H1 (cell line): ENCODE results near the gene LINC01488. TPM values are rescaled to one million over a fixed set of nuclear protein-coding genes. Genes with fewer than 3 reads are reported as not detected.

Source experiments
- CTCF ChIA-PET: fragments of 300-600 bp; sonication (Branson Sonifier 250); formaldehyde crosslinking; loops from one replicate; lab custom pipeline; 2021; ENCODE audit not compliant: partially characterized antibody; lab: Charles Lee
- POLR2A ChIA-PET: fragments of 300-600 bp; sonication (Branson Sonifier 250); formaldehyde crosslinking; loops from one replicate; lab custom pipeline; 2021; ENCODE audit warnings: inconsistent platforms; ENCODE audit not compliant: partially characterized antibody; lab: Charles Lee
- DNase-seq, 2 experiments: peaks; one replicate each; pipeline versions ENCODE4 v3.0.0 to v3.0.0-alpha.2; 2010 to 2022; ENCODE audit warnings: low spot score in 2 of 2, low read depth in 1 of 2, mixed read lengths in 1 of 2
- FAIRE-seq: peaks from 2 replicates; lab custom pipeline; 2011; peaks lifted over from hg19 to GRCh38; lab: Jason Lieb, UNC
- H2AFZ ChIP-seq: 2 replicates; pipeline ENCODE4 v1.8.1; 2012; ENCODE audit warnings: low read length, inconsistent platforms
- H2AK5ac ChIP-seq: 2 replicates; pipeline ENCODE4 v1.6.1; 2013; ENCODE audit warnings: low read depth, low read length
- H2BK120ac ChIP-seq: replicated peaks from 2 replicates; pipeline ENCODE3; 2013; ENCODE audit warnings: low read depth, low read length, inconsistent platforms
- H2BK12ac ChIP-seq: 2 replicates; pipeline ENCODE4 v1.6.1; 2013; ENCODE audit warnings: low read depth, low read length
- H2BK15ac ChIP-seq: 2 replicates; pipeline ENCODE4 v1.6.1; 2013; ENCODE audit warnings: low read length
- H2BK20ac ChIP-seq: 2 replicates; pipeline ENCODE4 v1.6.1; 2013; ENCODE audit warnings: low read length
- H2BK5ac ChIP-seq: 2 replicates; pipeline ENCODE4 v1.6.1; 2013; ENCODE audit warnings: low read depth, low read length
- H3K14ac ChIP-seq: 2 replicates; pipeline ENCODE4 v1.6.1; 2013; ENCODE audit warnings: inconsistent platforms; ENCODE audit not compliant: insufficient read length
- H3K18ac ChIP-seq: 2 replicates; pipeline ENCODE4 v1.6.1; 2013; ENCODE audit warnings: low read length; ENCODE audit errors: extremely low read depth
- H3K23ac ChIP-seq: 2 replicates; pipeline ENCODE4 v1.6.1; 2013; ENCODE audit warnings: inconsistent platforms; ENCODE audit not compliant: insufficient read length
- H3K23me2 ChIP-seq: 2 replicates; pipeline ENCODE4 v1.6.1; 2013; ENCODE audit warnings: low read depth, low read length
- H3K27ac ChIP-seq: 2 replicates; pipeline ENCODE4 v1.6.1; 2011; ENCODE audit warnings: low read depth, low read length, inconsistent platforms
- H3K27me3 ChIP-seq, 4 experiments: replicated peaks in 1 of 4; 1 replicate in 1 of 4; 2 replicates in 3 of 4; pipeline versions ENCODE4 v1.6.1 to v1.8.1; 2011 to 2013; ENCODE audit warnings: low read length in 3 of 4, mild to moderate bottlenecking in 3 of 4, inconsistent platforms in 2 of 4, mixed read lengths in 2 of 4, moderate library complexity in 1 of 4; ENCODE audit not compliant: control insufficient read depth in 3 of 4, insufficient read depth in 3 of 4; ENCODE audit errors: extremely low read depth in 1 of 4
- H3K36me3 ChIP-seq, 4 experiments: 2 replicates each; pipeline versions ENCODE4 v1.6.1 to v1.8.1; 2011 to 2013; ENCODE audit warnings: mild to moderate bottlenecking in 4 of 4, low read length in 3 of 4, moderate library complexity in 2 of 4, control low read depth in 1 of 4, inconsistent platforms in 1 of 4; ENCODE audit not compliant: insufficient read depth in 4 of 4, control insufficient read depth in 2 of 4
- H3K4ac ChIP-seq: replicated peaks from 2 replicates; pipeline ENCODE3; 2013; ENCODE audit warnings: low read length, low read depth, mixed read lengths, inconsistent platforms; ENCODE audit not compliant: insufficient read length
- H3K4me1 ChIP-seq, 4 experiments: replicated peaks in 1 of 4; 1 replicate in 1 of 4; 2 replicates in 3 of 4; pipeline versions ENCODE4 v1.6.1 to v1.8.1; 2011 to 2013; ENCODE audit warnings: low read length in 3 of 4, inconsistent platforms in 2 of 4, mixed read lengths in 1 of 4; ENCODE audit not compliant: insufficient read depth in 4 of 4, control insufficient read depth in 3 of 4
- H3K4me2 ChIP-seq, 2 experiments: 2 replicates each; pipeline versions ENCODE4 v1.6.1 to v1.8.1; 2011 to 2013; ENCODE audit warnings: low read depth in 2 of 2, low read length in 2 of 2, control low read depth in 1 of 2, inconsistent platforms in 1 of 2, mild to moderate bottlenecking in 1 of 2; ENCODE audit not compliant: insufficient read depth in 1 of 2
- H3K4me3 ChIP-seq, 4 experiments: fragments of 200-600, 300-600 bp in 1 of 4; sonication (generic), shearing (Covaris generic), sonication (Bioruptor Twin) in 1 of 4; 2 replicates each; pipeline versions ENCODE4 v1.5.1 to v1.8.1; 2011 to 2016; ENCODE audit warnings: low read length in 4 of 4, low read depth in 3 of 4, control low read depth in 2 of 4, inconsistent platforms in 2 of 4, mild to moderate bottlenecking in 2 of 4, mixed read lengths in 1 of 4, moderate library complexity in 1 of 4; ENCODE audit not compliant: insufficient read depth in 2 of 4; ENCODE audit errors: extremely low read depth in 1 of 4
- H3K56ac ChIP-seq: replicated peaks from 2 replicates; pipeline ENCODE3; 2013; ENCODE audit warnings: low read depth, mild to moderate bottlenecking, mixed read lengths, low read length, inconsistent platforms; ENCODE audit not compliant: insufficient read length
- H3K79me1 ChIP-seq: 2 replicates; pipeline ENCODE4 v1.6.1; 2013; ENCODE audit warnings: low read depth, low read length, control low read depth
- H3K79me2 ChIP-seq, 2 experiments: 2 replicates each; pipeline versions ENCODE4 v1.6.1 to v1.8.1; 2012 to 2013; ENCODE audit warnings: low read length in 2 of 2, mild to moderate bottlenecking in 2 of 2, inconsistent platforms in 1 of 2; ENCODE audit not compliant: insufficient read depth in 2 of 2, control insufficient read depth in 1 of 2
- H3K9ac ChIP-seq, 4 experiments: replicated peaks in 1 of 4; 1 replicate in 1 of 4; 2 replicates in 3 of 4; pipeline versions ENCODE4 v1.6.1 to v1.8.1; 2011 to 2013; ENCODE audit warnings: low read depth in 3 of 4, low read length in 3 of 4, control low read depth in 2 of 4, mild to moderate bottlenecking in 2 of 4, moderate library complexity in 2 of 4, inconsistent platforms in 1 of 4; ENCODE audit errors: extremely low read depth in 1 of 4
- H3K9me3 ChIP-seq, 2 experiments: 2 replicates each; pipeline versions ENCODE4 v1.6.1 to v1.8.1; 2012 to 2013; ENCODE audit warnings: mild to moderate bottlenecking in 2 of 2, moderate library complexity in 2 of 2, control low read depth in 1 of 2, inconsistent platforms in 1 of 2, low read depth in 1 of 2, low read length in 1 of 2, mixed read lengths in 1 of 2; ENCODE audit not compliant: insufficient read depth in 2 of 2
- H4K20me1 ChIP-seq, 2 experiments: replicated peaks in 1 of 2; 2 replicates each; pipeline versions ENCODE3 to v1.8.1; 2011 to 2013; ENCODE audit warnings: inconsistent platforms in 2 of 2, low read length in 2 of 2, mild to moderate bottlenecking in 1 of 2; ENCODE audit not compliant: insufficient read depth in 2 of 2, control insufficient read depth in 1 of 2
- H4K5ac ChIP-seq: 2 replicates; pipeline ENCODE4 v1.6.1; 2013; ENCODE audit warnings: low read length, low read depth, mixed read lengths, inconsistent platforms; ENCODE audit not compliant: insufficient read length
- H4K8ac ChIP-seq: 2 replicates; pipeline ENCODE4 v1.8.0; 2013; ENCODE audit warnings: mild to moderate bottlenecking, moderate library complexity, low read length, inconsistent platforms; ENCODE audit not compliant: insufficient read depth; ENCODE audit errors: extremely low read depth
- H4K91ac ChIP-seq: replicated peaks from 2 replicates; pipeline ENCODE3; 2013; ENCODE audit warnings: low read length, mixed read lengths, inconsistent platforms; ENCODE audit not compliant: insufficient read length
- BCL11A ChIP-seq, 2 experiments: IDR thresholded peaks; one replicate each; pipeline ENCODE4 v1.6.1; 2011; ENCODE audit warnings: low read depth in 2 of 2, low read length in 2 of 2, mild to moderate bottlenecking in 2 of 2
- TEAD4 ChIP-seq: IDR thresholded peaks from 2 replicates; pipeline ENCODE4 v1.6.1; 2012; ENCODE audit warnings: low read depth, low read length, inconsistent platforms, mixed read lengths
- whole genome bisulfite sequencing, 2 experiments: shearing (Covaris generic) in 1 of 2; methylation state at CpG; one replicate each; pipeline versions ENCODE4 v1.1.6 to v1.1.7; 2013 to 2015; ENCODE audit warnings: low lambda C conversion rate in 2 of 2, mixed read lengths in 2 of 2, inconsistent platforms in 1 of 2, low coverage in 1 of 2, missing lambda C conversion rate in 1 of 2; ENCODE audit not compliant: insufficient replicate concordance in 2 of 2, insufficient coverage in 1 of 2, insufficient read length in 1 of 2; ENCODE audit errors: extremely low coverage in 1 of 2, missing lambda C conversion rate in 1 of 2; 5-methylcytosine and 5-hydroxymethylcytosine counted together
- polyA plus RNA-seq, 7 experiments: library from polyadenylated mRNA; depleted of rRNA in 3 of 7; stranded (reverse) in 5 of 7; unstranded in 2 of 7; fragments of >200 nt in 5 of 7; fragments of 200-250 nt in 2 of 7; gene quantifications; 1 replicate in 5 of 7; 2 replicates in 1 of 7; 4 replicates in 1 of 7; pipeline versions ENCODE4 v1.2.1 to v1.2.3, GENCODE V29; 2011 to 2013; ENCODE audit warnings: missing spikeins in 2 of 7, mixed read lengths in 2 of 7
- total RNA-seq: library from RNA; stranded (reverse); fragmentation: NEBNext Ultra II Directional; extraction: Animal tissue kit (Norgen Biotek cat#: 25700); gene quantifications from 2 replicates; pipeline ENCODE4 v1.2.1, GENCODE V29; 2021

LINC01488 gene
- total and polyA plus RNA-seq, 2 of the 8 experiments (the other 6 are each of a cell fraction or from before 2014, with no cell fraction given) = not detected

DNA sequence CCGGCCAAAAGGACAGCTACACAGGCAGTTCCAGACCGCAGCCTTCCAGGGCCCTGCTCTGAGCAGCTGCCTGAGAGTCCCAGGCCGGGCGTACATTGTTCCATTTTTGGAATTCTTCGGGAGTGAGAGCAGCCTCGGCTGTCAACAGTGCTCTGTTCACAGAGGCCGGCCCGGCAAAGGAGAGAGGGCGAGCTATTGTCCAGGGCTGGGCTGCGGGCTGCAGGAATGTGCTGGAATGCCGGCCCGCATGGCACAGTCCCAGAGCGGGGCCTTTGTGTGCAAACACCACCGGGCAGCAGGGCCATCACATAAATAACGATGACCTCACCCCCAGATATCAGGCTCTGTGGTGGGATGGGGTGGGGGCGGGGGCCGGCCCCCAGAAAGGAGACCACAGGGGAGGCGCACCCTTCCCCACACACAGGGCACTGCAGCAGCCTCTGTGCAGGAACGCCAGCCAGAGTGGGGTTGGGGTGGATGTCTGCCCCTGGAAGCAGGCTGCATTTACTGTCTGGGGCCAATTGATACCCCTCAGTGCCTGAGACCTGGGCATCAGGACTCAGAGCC lies 15.8 kb downstream of the LINC01488 start:
- ChIA-PET POLR2A (no interaction called here), CTCF (interaction anchor here (1.0 kb wide), 1 partner anchor 91 kb away, joined by 3 read pairs; no protein-coding TSS in a partner anchor)
- H4K91ac ChIP-seq = no peak overlapping the region
- H3K9ac ChIP-seq = no peak overlapping the region
- no peaks in the 10 kb centered on the region for H3K79me1 ChIP-seq
- H2BK5ac ChIP-seq = no peak overlapping the region
- FAIRE-seq (no peak), DNase-seq (peak in 1 of 2 experiments; percentile 21)
- no peak overlapping the region for H2AFZ ChIP-seq
- H3K23me2 ChIP-seq = peaks cover 3% of the 10 kb centered on the region; the same call in 1 of the 2 replicates
- no peak overlapping the region for H2BK12ac ChIP-seq
- H4K5ac ChIP-seq = no peak overlapping the region
- peak; percentile 76 for TF ChIP-seq TEAD4
- no peak for TF ChIP-seq BCL11A (IDR thresholded peaks at IDR 0.05; ENCODE audit: low read depth in 2 of 2, low read length in 2 of 2)
- no peaks in the 10 kb centered on the region for H4K20me1 ChIP-seq
- no peak overlapping the region for H3K14ac ChIP-seq
- H3K79me2 ChIP-seq = no peaks in the 10 kb centered on the region
- H2BK20ac ChIP-seq = no peak overlapping the region
- no peak overlapping the region for H3K4me2 ChIP-seq
- peak overlapping the region; percentile 15; the same call in 1 of the 2 replicates for H4K8ac ChIP-seq
- 87% methylated on average over 17 of the region's 19 CpGs; no CpG with 5 or more reads in 1 of the 2 experiments for whole genome bisulfite sequencing, 2 experiments
- H3K4me1 ChIP-seq = peaks cover 0 to 3% (median under 1%) of the 10 kb centered on the region in 4 experiments; a peak in 1 of 7 replicates
- H3K9me3 ChIP-seq = no peaks in the 10 kb centered on the region
- no peak overlapping the region for H2AK5ac ChIP-seq
- H3K4ac ChIP-seq = peak overlapping the region; percentile 72
- H3K18ac ChIP-seq = peak overlapping the region; percentile 60; the same call in 1 of the 2 replicates
- no peaks in the 10 kb centered on the region for H3K36me3 ChIP-seq
- no peak overlapping the region for H2BK15ac ChIP-seq
- no peak overlapping the region for H3K23ac ChIP-seq
- no peak overlapping the region for H3K27ac ChIP-seq
- no peak overlapping the region for H2BK120ac ChIP-seq
- no peak overlapping the region for H3K56ac ChIP-seq
- no peaks in the 10 kb centered on the region; a peak in 1 of 7 replicates for H3K27me3 ChIP-seq
- no peak overlapping the region for H3K4me3 ChIP-seq
